Midbrain (tissue), 1 donor: ENCODE results near the gene NPAS2.

Experiments
- DNase-seq: peaks from one replicate; lab custom pipeline; 2025; lab: John Stamatoyannopoulos, UW

The NPAS2 gene

DNA sequence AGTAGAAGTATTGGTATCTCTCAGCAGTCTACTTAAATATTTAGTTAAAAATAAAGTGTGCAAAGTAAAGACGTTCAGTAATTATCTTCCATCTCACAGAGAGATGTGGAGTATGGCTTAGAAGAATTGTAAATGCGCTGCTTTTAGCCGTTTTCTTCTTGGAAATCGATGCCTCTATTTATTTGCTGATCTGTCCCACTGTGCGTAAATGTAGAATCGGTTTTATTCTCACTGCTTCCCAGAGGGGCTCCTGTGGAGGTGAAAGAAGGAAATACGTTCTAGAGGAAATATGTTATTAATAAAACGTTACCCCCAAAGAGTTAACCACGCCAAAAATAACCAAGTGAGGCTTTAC, 1.9 kb downstream of the NPAS2 start:
- no peak for DNase-seq

GRCh38 chr2:100822587-100823248, 2.8 kb downstream of the NPAS2 start:
- peak; percentile 11 for DNase-seq

- no peak for DNase-seq
Observed at GRCh38 chr2:100823665-100824438, 3.9 kb downstream of the NPAS2 start.

DNA sequence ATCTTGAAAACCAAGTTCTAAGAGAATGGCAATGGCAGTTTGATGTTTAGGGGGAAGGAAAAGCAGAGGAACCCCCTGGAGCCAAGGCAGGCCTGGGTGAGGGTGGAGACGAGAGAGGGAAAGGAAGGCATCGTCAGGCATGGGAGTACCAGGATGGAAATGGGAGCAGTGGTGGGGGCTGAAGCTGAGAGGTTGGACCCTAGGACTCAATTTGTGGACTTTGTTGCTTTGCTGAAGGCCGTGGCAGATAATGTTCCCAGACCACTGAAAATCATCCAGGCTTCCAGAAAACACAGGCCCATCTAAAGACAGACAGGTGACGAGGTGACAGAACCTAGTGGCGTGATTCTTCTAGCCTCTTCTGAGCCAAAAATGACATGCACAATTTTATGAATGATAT, 4.9 kb downstream of the NPAS2 start:
- DNase-seq: no peak

DNA sequence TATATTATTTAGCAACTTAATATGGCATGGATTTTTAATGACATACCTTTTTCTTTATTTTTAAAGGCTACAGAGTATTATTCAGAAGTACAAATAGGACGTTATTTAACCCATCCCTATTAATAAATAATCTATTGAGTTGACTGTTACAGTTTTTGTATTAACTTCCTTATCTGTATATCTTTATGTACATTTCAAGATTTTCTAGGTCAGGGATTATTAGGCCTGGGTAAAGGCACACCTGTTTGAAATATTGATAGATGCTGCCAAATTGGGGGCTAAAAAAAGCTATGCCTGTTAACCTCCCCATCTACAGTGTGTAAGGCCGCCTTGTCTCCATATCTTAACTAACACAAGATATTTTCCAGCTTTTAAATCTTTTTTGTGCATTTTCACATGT, 6.6 kb downstream of the NPAS2 start:
- DNase-seq: no peak

DNA sequence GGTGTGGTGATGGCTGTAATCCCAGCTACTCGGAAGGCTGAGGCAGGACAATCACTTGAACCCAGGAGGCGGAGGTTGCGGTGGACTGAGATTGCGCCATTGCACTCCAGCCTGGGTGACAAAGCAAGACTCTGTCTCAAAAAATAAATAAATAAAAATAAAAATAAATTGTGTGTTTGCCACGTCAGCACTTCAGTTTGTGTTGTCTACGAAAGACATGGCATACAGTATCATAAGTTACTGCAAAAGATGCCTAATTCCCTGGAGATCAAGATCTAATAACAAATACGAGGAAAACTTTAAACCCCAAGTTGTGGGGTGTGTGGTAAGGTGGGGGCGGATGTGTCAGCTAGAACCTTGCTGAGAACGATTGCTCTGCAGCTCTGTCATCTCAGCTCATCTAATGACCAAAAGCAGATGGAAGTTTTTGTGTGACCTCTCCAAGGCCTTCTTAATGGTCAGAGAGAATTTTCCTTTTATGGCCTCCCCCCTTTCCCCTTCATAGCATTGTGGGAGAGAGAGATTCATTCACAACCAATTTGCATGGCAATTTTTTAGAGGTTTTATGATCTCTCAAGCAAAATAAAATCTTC, 11.3 kb downstream of the NPAS2 start:
- no peak for DNase-seq

DNA sequence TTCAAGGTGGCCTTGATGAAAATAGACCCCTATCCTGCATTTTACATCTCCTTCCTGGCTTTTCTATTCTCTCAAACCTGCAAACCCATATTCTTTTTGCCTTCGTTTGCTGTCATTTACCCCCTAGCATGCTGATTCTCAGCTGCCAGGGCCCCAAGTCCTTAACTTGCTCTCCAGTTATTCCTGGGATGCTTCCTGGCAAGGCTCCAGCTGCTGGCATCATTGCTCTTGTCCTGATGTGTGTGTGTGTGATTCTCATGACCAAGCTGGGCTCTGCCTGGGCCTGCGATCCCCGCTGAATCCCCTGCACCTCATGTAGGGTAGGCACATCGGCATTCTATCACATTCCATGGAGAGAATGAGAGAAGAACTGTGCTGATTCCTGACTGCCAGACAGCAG, 11.9 kb downstream of the NPAS2 start:
- no peak for DNase-seq

GRCh38 chr2:100832885-100833284, 12.9 kb downstream of the NPAS2 start:
- no peak for DNase-seq

- no peak for DNase-seq
Observed at GRCh38 chr2:100833331-100833730, 13.4 kb downstream of the NPAS2 start.

DNA sequence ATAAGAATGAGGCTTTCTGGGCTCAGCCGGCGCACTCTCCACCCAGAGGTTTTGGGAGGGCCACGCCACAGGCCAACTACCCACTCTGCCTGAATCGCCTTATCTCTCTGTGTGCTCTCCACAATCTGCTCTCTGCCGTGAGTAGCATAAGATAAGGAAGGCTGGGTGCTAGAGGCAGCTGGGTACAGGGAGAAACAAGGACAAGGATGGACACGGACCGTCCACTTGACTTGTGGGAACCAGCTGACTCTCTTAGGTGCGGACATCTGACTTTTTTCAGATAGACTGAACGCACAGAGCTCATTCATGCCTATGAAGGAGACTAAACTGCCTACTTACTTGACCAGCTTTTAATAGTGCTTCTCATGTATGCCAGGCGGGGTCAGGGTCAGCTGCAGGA, 14.3 kb downstream of the NPAS2 start:
- no peak for DNase-seq

DNA sequence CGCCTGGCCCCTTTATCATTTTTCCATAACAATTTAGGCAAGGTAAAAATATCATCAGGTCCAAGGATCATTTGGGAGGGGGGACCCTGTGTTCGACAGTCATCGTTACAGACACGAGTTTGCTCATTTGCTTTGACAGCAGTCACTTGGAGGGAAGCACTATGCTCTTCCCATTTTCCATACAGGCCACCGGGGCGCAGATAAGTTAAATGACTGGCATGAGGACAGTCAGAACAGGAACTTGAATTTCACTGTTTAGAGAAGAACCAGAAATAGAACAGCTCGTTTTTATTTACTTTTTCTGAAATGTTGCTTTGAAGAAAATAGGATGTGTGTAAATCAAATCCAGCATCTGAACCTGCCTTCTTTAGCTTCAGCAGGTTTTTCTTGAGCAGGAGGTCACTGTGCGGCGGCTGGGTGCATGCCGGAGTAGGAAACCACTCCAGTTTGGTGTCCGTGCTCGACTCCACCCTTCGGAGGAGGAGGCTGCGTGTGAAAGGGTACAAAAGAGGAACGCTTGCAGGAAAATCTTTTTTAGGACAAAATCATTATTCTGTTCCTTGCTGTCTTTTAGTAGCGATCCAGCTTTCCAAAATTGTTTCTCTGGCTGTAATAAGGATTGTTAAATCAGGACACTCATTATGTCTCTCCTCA, 15.2 kb downstream of the NPAS2 start:
- DNase-seq: no peak

DNA sequence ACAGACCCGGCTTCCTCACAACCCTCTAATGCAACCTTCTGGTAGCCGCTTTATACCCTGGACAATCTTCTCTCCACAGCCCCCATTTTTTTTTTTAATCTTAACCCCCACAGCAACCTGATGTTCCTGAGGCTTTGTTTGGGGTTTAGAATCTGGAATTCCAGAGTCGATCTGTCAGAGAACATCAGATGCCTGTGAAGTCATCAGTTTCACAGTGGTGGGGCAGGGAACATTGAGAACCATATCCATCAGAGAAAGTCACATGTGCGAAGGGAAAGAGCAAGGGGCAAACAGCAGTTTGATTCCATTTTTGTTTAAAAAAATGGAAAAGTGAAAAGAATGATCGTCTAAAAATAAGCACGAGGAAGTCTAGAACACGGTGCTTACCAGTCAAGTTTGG, 20.6 kb downstream of the NPAS2 start:
- DNase-seq: no peak

DNA sequence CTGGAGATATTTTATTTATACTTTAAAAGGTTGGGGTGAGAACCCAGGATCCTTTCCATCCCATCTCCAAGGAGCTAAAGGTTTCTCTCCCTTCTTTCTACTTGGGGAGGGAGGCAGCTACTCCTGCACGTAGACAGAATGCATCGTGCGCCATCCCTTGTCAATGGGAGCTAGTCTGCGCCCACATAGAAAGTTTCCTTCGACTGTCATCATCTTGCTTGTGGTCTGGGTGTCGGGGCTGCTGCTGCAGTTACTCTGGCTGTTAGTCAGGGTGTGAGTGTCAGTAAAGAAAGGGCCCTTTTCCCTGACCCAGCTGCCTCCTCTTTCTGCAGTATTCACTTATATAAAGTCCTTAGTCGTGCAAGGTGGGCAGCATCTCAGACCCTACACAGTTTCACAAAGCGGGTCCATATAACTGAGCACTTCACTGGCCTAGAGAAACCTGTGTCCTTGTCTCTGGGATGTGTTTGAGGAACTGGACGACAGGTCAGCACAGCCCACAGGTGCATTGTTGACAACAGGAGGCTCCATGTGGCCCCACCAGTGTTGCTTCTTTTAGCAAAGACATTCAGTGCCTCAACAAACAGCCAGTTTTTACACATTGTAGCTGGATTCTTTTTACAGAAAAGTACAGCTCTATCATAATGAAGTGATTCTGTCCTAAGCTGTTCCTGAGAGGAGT, 22.4 kb downstream of the NPAS2 start:
- no peak for DNase-seq

DNA sequence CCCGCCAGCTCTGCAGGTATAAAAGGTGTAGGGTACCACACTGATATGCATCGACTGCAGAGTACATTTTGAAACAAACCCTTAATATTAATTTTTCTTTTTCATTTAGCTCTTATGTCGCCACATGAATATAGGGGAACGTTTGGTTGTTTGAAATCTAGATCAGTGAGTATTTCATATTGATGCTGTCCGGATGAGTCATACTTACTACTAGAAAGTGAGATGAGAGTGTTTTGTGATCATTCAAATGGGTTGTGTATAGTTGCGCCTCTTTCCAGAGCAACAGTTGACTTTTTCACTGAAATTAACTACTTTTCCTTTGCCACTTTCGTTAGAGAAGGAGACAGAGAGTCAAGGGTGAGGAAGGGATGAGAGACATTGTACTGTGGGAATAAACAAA, 24.6 kb downstream of the NPAS2 start:
- no peak for DNase-seq

GRCh38 chr2:100845141-100845991, 25.4 kb downstream of the NPAS2 start:
- DNase-seq: no peak

GRCh38 chr2:100846716-100847115, 26.8 kb downstream of the NPAS2 start:
- DNase-seq: no peak

DNA sequence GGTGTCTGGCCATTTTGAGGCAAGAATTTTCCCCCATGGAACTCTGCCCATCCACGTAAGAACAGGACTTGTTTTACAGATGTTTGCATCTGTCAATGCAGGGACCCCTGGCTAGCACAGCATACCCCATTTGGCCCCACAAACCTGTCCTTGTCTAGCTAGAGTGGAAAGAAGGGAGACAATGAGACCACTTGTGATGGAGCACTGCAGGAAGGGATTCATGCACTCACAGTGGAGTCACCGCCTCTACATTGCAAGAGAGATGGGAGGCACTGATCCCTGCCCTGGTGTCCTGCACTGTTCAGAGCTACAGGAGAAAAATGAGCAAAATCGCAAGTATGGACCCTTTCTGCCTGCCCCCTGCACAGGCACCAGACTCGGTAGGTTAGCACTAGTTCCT, 32.5 kb downstream of the NPAS2 start:
- no peak for DNase-seq

DNA sequence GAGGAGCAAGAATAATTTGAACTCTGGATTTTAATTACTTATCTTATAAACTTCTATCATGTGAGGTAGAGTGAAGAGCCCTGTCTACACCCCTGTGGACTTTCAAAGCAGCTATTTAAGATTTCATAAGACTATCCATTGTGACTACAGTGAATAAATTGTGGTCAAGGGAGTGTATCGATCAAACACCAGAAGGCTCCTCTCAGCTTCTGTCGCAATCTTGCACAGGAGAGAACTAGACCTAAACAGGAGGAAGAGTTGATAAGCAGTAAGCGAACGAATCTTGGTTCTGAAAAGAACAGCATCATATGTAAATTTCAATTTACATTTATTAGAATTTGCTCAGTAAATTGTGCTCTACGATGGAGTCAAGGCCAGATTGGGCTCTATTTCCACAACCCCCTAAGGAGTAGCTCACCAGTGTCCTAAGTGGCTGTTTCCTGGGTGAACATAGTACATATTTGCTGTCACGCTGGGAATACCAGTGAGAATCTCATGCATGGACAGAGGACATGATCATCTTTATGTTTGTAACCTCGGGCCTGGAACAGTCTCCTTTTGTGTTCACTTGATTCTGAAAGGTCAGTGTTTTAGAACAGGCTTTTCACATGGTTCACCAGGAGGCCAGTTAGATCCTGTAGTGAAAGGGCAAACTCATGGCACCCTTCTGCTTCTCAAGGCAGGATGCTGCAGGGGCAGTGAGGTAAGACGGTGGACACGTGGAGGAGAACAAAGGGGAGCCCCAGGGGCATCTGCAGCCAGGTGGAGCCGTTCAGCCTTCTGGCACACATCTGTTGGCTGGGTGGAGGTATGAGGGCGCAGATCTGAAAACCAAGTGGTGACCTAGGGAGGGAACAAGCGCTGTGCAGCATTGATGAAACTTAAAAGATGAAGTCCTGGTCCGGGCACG, 33.3 kb downstream of the NPAS2 start:
- DNase-seq: no peak

DNA sequence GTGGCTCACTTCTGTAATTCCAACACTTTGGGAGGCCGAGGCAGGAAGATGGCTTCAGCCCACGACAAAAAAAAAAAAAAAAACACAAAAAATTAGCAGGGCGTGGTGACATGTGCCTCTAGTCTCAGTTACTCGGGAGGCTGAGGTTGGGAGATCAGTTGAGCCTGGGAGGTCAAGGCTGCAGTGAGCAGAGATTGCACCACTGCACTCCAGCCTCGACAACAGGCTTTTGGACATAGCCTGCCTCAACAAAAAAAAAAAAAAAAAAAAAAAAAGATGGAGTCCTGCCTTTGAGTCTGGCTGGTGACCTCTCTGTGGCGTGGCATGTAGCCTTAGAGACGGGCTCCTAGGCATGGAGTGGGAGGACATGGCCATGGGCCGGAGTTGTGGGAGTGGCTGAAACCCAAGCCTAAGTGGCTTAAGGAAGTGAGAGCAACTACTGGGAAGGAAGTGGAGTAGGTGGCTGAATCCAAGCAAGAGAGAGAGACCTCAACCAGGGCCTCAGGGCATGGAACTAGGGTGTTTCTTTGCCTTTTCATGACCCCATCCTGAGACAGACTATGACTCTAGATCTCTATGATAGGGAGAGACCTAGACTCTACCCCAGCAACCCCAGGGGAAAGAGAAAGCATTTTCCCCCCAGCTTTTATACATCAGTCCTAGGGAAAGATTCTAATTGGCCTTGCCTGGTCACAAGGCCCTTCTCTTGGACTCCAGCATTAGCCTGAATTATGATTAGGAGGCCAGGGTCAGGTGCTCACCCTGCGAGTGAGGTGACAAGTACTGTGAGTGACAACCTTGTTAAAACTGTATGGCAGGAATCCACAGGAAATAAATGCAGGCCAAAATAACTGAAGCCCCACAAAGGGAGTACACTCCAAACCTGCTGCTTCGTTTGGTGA, 34.2 kb downstream of the NPAS2 start:
- no peak for DNase-seq
